GM19328 (cell line): ENCODE measurements around the gene RNF157.
A peak's percentile ranks its signal among the peaks of the same experiment; 100 is the strongest.

ENCODE experiments used
- ATAC-seq: cut with Tn5 transposase; IDR thresholded peaks from one replicate; pipeline ENCODE4 v1.9.1; 2021; ENCODE audit warnings: mild to moderate bottlenecking, moderate library complexity; ENCODE audit not compliant: unreplicated experiment

Gene RNF157

GRCh38 chr17:76240461-76241203, at the start of gene RNF157:
Gene RNF157, minus strand, starts transcription at chr17:76240493. Its CDS starts 253 bp downstream, at chr17:76240240.
- no peak for ATAC-seq

- ATAC-seq, result no peak
Measured at GRCh38 chr17:76281573-76282371, 41.5 kb upstream of the RNF157 start.

DNA sequence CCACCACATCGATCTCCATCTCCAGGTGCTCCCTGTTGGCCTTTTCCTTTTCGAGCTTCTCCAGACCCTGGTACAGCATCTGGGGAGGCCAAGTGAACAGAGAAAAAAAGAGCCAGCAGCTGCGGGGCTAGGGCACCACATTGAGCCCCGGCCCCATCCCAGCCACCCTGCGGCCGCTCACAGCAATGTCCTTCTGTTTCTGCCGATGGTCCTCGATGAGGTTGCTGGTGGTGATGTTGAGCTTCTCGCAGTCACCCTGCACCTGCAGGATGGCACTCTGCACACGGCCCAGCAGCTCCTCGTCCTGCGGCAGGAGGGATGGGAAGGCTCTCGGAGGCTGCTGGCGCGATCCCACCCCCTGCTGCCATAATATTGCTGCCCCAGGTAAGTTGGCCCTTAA, 40.4 kb upstream of the RNF157 start:
- ATAC-seq, result no peak

DNA sequence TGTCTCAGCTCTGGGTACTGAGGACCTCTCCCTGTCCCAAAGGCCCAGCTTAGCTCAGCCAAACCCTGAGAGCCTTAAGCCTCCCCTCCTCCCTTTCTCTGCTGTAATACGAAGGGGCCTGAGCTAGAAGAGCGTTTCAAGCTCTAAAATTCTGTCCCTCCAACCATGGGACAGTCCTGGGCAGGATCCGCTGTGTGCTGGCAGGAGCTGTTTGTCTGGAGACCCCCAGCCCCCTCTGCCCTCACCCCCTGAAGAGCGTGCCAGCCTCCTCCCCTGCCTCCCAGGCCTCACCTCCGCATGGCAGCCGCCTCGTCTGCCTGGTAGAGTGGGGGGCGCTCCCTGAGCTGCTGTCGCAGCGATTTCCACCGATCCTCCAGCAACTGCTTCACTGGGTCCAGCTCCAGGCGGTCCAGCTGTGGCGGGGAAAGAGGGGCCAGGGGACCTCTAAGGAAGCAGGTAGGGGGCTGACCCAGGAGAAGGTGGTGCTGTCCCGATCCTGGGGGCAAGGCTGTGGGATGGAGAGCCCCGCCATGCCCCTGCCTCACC, 39.5 kb upstream of the RNF157 start:
- no peak for ATAC-seq

DNA sequence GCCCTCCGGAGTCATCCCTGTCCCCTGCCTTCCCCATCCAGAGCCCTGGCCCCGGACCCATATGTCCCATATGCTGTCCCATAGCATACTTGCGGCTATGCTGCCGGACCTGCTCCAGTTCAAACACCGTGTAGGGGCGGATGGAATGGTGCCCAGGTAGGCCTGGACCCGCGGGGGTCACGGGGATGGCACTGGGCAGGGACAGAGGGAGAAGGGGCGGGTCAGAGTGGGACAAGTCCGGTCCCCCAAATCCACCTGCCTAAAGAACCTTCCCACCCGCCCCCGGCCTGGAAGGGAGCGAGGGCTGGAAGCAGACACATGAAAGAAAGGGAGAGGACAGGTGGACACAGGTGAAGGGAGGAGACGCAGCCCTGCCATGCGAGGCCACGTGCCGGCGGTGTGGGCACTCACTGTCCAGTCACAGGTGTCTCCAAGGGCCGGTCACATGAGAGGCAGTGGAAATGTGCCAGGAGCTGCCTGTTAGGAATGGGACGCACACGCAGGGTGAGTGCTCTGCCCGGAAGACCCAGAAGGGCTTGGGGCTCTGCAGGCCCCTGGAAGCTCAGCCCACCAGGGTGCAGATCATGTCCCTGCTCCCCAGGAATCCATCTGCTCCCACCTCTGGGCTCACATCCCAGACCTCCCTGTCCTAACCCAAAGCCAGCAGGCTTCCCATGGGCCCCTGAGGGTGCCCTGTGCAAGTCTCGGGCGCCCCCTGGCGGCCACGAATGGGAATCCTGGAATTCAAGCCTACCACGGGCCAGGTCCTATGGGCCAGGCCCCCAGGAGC, 38.9 kb upstream of the RNF157 start:
- no peak for ATAC-seq

GRCh38 chr17:76278268-76278908, 38.1 kb upstream of the RNF157 start:
- no peak for ATAC-seq

DNA sequence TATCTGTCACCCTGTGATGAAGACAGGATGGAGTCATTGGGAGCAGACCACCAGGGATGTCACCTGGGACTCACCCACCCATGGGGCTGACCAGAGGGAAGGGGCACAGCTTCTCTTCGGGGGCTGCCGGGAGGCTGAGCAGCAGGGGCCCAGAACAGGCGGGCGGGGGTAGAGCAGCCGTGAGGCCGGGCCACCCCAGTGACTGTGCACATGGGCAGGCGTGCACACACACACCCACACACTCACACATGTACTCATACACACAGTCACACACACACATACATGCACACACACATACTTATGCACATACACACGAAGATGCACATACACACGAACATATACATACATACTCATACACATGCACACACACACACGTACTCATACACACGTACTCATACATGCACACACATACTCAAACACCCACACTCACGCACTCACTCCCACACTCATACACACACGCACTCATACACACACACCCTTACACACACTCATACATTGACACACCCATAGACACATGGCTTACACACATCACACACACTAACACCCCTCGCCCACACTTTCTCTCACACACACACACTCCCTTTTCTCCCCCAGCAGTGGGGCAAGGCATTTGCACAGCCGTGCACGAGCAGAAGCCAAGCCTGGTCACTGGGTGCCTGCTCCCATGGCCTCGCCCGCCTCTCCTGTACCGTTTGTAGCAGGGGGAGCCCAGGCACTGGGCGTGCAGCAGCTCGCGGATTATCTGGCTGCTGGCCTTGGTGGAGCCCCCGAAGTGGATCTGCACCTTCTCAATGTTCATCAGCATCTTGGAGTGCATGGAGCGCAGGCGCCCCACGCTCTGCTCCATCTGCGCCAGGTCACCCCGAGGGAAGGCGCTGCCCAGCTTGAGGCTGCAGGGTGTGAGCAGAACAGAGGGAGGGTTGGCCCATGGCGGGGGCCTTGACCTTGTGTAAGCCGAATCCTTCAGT, 37.3 kb upstream of the RNF157 start:
- no peak for ATAC-seq

GRCh38 chr17:76276461-76277299, 36.4 kb upstream of the RNF157 start:
- no peak for ATAC-seq

DNA sequence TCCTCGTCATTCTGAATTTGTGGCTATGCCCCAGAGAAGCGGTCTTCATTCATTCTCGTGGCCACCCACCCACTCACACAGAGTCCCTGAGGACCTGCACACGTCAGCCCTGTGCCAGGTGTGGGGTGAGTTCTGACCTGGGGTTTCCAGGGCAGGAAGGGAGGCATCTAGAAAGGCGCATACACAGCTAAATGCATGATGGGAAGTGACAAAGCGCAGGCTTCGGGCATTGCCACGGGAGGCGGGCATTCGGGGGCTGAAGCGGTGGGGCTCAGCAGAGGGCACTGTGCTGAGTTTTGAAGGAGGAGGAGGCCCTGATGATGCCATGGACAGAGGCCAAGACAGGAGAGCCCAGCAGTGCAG, 35.8 kb upstream of the RNF157 start:
- ATAC-seq, result no peak

- ATAC-seq, result no peak
Measured at GRCh38 chr17:76275382-76276068, 35.2 kb upstream of the RNF157 start.

- ATAC-seq, result no peak
Measured at GRCh38 chr17:76274112-76274956, 34.0 kb upstream of the RNF157 start.

- no peak for ATAC-seq
Measured at GRCh38 chr17:76273445-76274111, 33.3 kb upstream of the RNF157 start.

GRCh38 chr17:76272541-76273444, 32.5 kb upstream of the RNF157 start:
- ATAC-seq, result peak; percentile 3

DNA sequence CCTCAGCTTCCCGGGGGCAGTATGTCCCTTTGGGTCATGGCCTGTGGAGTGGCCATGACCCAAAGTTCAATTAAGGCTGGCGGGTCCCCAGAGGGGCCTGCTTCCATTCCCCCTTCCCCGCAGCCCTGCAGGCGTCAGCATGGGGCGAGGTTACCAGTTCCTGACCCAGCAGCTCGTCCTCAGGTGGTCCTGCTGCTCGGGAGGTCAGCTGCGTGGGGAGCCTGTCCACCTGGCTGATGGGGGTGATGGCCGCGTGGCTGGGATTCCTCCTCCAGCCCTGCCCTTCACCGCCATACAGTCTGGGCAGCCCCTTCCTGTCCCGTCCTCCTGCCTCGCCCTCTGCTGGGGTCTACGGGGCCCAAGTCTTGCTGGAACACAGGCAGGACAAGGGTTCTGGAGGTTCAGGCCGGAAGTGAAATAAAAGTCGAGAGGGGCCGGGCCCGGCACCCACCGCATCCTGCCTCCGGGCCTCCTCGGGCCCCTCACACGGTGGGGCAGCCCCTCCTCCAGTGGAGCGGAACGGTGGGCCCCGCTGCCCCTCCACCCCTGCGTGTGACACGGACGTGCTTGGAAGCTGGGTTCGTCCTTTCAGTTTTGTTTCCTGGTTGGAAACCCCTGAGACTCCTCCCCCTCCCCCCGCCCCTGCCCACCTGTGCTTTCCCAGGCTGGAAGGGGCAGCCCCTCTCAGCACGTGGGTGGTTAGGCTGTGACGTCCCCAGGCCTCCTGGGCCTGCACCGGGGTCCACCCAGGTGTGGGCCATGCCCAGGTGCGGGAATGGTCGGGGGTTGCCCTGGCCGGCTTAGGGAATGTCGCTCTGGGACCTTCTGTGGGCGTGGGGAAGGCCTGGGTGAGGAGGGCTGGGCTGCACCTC, 31.6 kb upstream of the RNF157 start:
- peak; percentile 44 for ATAC-seq
